GM19351 (cell line): ENCODE measurements around the gene GLIPR2.
"Not testable (repeated sequence)": the region's sequence is repeated elsewhere in the genome, so short reads cannot be mapped to it uniquely, and the experiment has no call there.

Experiments
- ATAC-seq: cut with Tn5 transposase; IDR thresholded peaks from one replicate; pipeline ENCODE4 v1.9.1; 2021; ENCODE audit warnings: mild to moderate bottlenecking, moderate library complexity; ENCODE audit not compliant: unreplicated experiment

The GLIPR2 gene

GRCh38 chr9:36161187-36161586 is 24.7 kb downstream of the GLIPR2 start:
- ATAC-seq, result no peak

GRCh38 chr9:36162211-36162738 is 25.7 kb downstream of the GLIPR2 start:
- ATAC-seq, result no peak

- ATAC-seq, result no peak
These were observed 26.7 kb downstream of the GLIPR2 start for GRCh38 chr9:36163049-36163785.

- ATAC-seq, result no peak
These were observed 27.2 kb downstream of the GLIPR2 start for GRCh38 chr9:36163786-36164170.

GRCh38 chr9:36164372-36164771 is 27.8 kb downstream of the GLIPR2 start:
- no peak for ATAC-seq

- no peak for ATAC-seq
These were observed 28.5 kb downstream of the GLIPR2 start for GRCh38 chr9:36164989-36165388.

GRCh38 chr9:36165826-36166167 is 29.3 kb downstream of the GLIPR2 start:
- ATAC-seq, result no peak

- peak; percentile 94 for ATAC-seq
These were observed 29.8 kb downstream of the GLIPR2 start for GRCh38 chr9:36166168-36166927.

GRCh38 chr9:36169166-36169565 is 32.6 kb downstream of the GLIPR2 start, which contains the start of gene CCIN:
Gene CCIN, plus strand, starts transcription at chr9:36169388. Its CDS starts 115 bp downstream, at chr9:36169503.
- no peak for ATAC-seq

GRCh38 chr9:36169708-36170107 is 33.2 kb downstream of the GLIPR2 start:
- no peak for ATAC-seq

- ATAC-seq, result no peak
These were observed 34.0 kb downstream of the GLIPR2 start for GRCh38 chr9:36170531-36170930.

GRCh38 chr9:36173861-36174260 is 37.3 kb downstream of the GLIPR2 start:
- ATAC-seq, result no peak

- ATAC-seq, result no peak
These were observed 37.7 kb downstream of the GLIPR2 start for GRCh38 chr9:36174271-36174670.

GRCh38 chr9:36174731-36175130 is 38.2 kb downstream of the GLIPR2 start:
- ATAC-seq, result no peak

GRCh38 chr9:36175209-36175608 is 38.7 kb downstream of the GLIPR2 start:
- not testable (repeated sequence) for ATAC-seq

- ATAC-seq, result not testable (repeated sequence)
These were observed 40.0 kb downstream of the GLIPR2 start for GRCh38 chr9:36176496-36176895.

- ATAC-seq, result no peak
These were observed 41.0 kb downstream of the GLIPR2 start for GRCh38 chr9:36177571-36177970.

GRCh38 chr9:36180243-36180642 is 43.7 kb downstream of the GLIPR2 start:
- ATAC-seq, result not testable (repeated sequence)

GRCh38 chr9:36187414-36187813 is 50.9 kb downstream of the GLIPR2 start:
- ATAC-seq, result no peak

- no peak for ATAC-seq
These were observed 51.7 kb downstream of the GLIPR2 start for GRCh38 chr9:36188212-36188611.

GRCh38 chr9:36189976-36190375 is 53.4 kb downstream of the GLIPR2 start:
- no peak for ATAC-seq
